Activated effector memory CD4-positive, alpha-beta T cell treated with Interleukin-2 at 50 U/mL for 16 hours (primary cell): ENCODE measurements around the gene VWA5B2.

Experiments
- DNase-seq: peaks from one replicate; pipeline ENCODE4 v3.0.0-alpha.2; 2020

The VWA5B2 gene

DNA sequence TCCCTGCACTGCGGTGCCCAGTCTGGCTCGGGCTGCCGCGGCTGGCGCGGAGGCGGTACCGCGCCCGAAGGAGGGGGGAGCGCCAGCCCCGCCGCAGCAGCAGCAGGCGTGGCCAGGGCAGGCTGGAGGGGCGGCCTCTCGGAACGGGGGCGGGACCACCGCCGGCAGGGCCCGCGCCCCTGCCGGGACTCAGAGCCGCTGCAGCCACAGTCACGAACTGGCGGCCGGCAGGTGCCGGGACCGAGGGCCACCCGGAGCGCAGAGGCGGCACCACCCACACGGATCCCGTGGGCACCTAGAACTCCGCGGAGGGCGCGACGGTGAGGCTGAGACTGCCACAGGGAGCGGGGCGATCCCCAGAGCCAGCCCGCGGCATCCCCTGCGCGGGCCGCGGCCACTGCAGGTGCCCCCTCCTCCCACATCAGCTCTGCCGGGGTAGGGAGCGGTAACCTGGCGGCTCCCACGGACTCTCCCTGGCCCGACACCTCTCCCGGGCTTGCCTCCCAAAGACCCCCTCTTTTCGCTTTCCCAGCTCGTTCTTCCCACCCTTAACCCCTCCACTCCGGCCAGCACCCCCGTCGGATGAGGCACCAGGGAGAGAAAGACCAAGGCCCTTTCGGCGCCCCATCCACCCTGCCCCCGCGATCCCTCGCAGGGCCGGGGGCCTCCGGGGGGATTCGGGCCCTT lies at the start of gene VWA5B2:
TSS of gene VWA5B2 (plus strand) at position 192 of the 687 bp plus-strand sequence. CDS start 944 bp downstream, outside the sequence.
- peak; percentile 65 for DNase-seq

DNA sequence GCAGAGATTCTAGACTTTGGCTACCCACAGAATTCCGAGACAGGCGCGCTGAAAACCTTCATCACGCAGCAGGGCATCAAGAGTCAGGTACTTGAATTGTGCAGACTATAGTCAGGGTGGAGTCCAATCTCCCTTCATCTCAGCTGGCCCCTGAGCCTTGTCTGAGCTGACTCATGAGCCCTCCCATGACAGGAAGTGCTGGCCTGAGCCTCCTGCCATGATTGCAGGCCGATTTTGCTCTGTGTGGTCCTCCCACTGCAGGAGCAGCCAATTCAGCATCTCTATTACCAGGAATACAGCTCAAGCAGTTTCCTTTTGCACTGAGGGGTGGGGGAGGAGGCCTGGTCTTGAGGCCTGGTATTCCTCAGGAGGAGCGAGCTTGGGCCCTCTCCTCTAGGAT lies 49.2 kb upstream of the VWA5B2 start:
- no peak for DNase-seq

GRCh38 chr3:184181596-184181995 lies 47.8 kb upstream of the VWA5B2 start:
- DNase-seq: no peak

DNA sequence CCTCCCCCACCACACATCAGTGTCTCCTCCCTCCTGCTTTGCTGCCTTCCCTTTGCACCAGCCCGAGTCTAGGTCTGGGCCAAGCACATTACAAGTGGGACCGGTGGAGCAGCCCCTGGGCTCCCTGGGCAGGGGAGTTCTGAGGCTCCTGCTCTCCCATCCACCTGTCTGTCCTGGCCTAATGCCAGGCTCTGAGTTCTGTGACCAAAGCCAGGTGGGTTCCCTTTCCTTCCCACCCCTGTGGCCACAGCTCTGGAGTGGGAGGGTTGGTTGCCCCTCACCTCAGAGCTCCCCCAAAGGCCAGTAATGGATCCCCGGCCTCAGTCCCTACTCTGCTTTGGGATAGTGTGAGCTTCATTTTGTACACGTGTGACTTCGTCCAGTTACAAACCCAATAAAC lies 45.7 kb upstream of the VWA5B2 start:
- DNase-seq: no peak

DNA sequence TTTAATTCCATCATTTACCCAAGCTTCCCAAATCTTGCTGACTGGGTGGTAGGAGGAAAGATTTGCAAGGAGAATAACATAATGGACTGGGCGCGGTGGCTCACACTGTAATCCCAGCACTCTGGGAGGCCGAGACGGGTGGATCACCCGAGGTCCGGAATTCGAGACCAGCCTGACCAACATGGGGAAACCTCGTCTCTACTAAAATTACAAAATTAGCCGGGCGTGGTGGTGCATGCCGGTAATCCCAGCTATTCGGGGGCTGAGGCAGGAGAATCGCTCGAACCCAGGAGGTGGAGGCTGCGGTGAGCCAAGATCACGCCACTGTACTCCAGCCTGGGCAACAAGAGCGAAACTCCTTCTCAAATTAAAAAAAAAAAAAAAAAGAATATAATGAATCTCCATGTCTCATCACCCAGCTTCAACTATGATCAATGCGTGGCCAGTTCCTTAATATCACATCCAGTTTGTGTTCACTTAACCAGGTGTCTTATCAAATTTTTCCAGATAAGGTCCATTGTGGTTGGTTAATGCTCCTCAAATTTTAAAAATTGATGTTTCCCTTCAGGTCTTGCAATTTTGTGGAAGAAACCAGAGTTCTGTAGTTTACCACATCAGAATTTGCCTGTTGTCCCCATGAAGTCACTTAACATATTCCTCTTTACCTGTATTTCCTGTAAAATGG lies 44.7 kb upstream of the VWA5B2 start:
- no peak for DNase-seq

DNA sequence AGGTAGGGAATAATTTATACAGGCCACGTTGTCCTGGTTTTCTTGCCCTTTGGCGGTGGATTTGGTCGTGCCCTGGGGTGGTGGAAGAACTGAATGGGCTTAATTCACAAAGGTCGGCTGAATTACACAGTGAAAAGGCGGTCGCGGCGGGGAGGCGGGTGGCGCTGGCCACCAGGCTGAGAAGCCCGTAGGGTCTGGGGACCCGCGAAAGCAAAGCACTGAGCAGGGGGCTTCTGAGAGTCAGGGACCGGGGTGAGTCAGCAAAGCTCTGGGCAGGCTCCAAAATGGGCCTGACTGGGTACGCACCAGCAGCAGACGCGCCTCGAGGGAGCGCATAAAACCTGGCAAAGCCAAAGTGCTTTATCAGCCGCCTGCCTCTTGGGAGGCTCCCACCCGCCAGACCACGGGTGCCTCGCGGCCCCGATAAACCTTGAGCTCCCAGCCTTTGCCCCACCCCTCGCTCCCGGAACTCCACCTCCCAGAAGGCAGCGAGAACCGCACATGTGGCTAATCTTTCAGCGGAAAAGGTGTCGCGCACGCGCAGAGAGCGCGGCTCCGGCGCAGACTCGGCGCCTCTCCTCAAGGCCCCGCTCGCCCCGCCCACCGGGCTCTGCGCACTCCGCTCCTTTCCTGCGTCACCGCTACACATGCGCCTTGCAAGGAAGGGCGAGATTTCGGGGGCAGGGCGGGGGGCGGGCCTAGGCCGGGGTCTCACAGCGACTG lies 43.8 kb upstream of the VWA5B2 start:
- peak; percentile 100 for DNase-seq

GRCh38 chr3:184186184-184186901 lies 43.0 kb upstream of the VWA5B2 start, which contains the start of gene ABCF3:
Gene ABCF3 (plus strand): TSS chr3:184186199. CDS start chr3:184186208, 9 bp downstream.
- no peak for DNase-seq

- DNase-seq: no peak
Measured at GRCh38 chr3:184186902-184187207, 42.5 kb upstream of the VWA5B2 start.

GRCh38 chr3:184188080-184188479 lies 41.3 kb upstream of the VWA5B2 start:
- DNase-seq: no peak

GRCh38 chr3:184189421-184189820 lies 40.0 kb upstream of the VWA5B2 start:
- no peak for DNase-seq

DNA sequence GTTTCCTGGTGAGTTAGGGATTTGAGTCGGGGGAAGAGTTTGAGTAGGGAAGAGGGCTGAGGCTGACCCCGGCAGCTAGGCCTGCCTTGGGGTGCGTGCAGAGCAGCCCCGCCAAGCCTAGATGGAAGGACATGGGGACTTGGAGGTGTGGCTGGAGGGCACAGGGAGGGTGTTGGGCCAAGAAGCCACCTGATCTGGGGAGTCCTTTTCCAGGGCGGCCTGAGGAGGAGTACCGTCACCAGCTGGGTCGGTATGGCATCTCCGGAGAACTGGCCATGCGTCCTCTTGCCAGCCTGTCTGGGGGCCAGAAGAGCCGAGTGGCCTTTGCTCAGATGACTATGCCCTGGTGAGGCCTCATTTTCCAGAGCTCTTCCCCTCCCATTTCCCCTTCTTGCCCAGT lies 36.5 kb upstream of the VWA5B2 start:
- no peak for DNase-seq

GRCh38 chr3:184193991-184194539 lies 35.3 kb upstream of the VWA5B2 start:
- DNase-seq: no peak

DNA sequence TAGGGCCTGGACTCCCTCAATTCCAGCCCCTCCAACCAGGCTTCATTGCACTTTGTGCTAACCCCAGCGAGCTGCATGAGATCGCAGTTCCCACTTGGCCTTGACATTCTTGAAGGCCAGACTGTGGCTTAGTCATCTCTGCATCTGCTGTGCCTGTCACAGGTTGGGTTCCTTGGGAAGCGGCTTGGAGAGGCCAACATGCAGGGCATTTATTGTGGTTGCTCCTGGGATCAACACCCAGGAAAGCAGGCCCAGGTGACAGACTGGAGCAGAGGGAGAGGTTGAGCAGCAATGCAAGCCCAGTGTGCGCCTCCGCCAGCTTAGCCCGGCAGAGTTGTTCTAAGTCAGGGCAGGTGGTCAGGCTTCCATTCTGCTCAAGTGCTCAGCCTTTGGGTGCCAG lies 32.8 kb upstream of the VWA5B2 start:
- DNase-seq: no peak

- no peak for DNase-seq
Measured at GRCh38 chr3:184198509-184198908, 30.9 kb upstream of the VWA5B2 start.

GRCh38 chr3:184200825-184201224 lies 28.6 kb upstream of the VWA5B2 start:
- no peak for DNase-seq

DNA sequence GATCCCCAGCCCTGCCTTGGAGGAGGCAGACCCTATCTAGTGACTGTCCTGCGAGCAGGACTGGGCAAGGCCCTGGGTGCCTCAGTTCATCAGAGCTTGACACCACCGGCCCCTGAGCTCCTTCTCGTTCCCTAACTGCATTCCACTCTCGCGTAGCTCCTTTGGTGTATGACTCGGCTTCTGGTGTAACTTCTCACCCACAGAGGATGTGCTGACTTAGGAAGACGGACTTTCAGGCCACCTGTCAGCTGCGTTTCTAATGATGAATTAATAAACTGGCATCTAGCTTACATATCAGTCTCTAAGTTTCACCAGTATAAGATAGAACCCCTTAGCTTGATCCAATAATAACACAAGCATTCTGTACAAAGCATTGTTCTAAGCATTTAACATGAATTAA lies 25.9 kb upstream of the VWA5B2 start:
- DNase-seq: no peak

- no peak for DNase-seq
Measured at GRCh38 chr3:184209146-184209923, 20.1 kb upstream of the VWA5B2 start.

DNA sequence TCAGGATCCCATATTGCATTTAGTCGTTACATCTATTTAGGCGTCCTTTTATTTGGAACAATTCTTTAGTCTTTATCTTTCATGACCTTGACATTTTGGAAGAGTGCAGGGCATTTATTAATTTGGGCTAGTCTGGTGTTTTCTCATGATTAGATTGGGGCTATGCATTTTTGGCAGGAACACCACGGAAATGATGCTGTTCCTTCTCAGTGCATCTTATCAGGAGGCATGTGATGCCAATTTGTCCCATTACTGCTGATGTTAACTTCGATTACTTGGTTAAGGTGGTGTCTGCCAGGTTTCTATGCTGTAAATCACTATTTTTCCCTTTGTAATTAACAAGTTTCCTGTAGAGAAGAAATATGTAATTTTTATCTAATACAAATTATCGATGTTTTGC lies 18.1 kb upstream of the VWA5B2 start:
- DNase-seq: no peak

GRCh38 chr3:184211718-184212117 lies 17.7 kb upstream of the VWA5B2 start:
- DNase-seq: no peak

DNA sequence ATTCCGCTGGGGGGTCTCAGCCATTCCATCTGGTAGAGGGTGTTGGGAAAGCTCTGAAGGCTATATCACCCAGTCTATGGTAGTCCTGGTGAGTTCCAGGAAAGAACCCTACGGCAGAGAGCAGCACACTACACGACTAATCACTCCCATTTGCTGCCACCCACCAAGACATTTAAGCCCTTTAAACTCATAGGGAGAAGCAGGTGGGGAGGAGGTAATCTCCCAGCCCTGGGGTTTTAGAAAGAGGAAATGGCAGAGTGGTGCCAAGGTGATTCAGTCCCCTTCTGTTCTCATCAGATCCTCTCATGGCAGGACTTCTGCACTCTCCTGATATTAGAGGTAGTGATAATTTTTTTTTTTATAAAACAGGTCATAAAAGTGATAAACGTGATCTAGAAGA lies 10.6 kb upstream of the VWA5B2 start:
- DNase-seq: no peak

DNA sequence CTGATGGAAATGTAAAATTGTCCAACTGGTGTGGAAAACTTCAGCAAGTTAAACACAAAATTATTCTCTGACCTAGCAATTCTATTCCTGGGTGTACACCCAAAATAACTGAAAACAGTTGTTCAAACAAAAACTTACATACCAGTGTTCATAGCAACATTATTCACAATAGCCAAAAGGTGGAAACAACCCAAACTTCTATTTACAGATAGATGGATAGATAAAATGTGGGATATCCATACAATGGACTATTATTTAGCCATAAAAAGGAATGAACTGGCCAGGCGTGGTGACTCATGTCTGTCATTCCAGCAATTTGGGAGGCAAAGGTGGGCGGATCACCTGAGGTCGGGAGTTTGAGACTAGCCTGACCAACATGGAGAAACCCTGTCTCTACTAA lies 6.9 kb upstream of the VWA5B2 start:
- DNase-seq: no peak

DNA sequence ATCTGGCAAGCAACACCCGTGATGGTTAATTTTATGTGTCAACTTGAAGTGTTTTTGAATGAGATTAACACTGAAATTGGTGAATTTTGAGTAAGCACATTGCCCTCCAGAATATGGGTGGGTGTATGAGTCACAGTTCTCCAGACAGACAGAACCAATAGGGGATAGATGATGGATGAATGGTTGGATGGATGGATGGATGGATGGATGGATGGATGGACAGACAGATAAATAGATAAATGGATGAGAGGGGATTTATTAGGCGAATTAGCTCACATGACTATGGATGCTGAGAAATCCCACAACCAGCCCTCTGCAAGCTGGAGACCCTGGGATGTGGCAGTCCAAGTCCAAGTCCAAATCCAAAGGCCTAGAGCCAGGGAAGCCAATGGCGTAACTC lies 5.4 kb upstream of the VWA5B2 start:
- DNase-seq: no peak
